Hepatic stellate cell (primary cell): ENCODE data around the gene RIC8B.

Source experiments
- DNase-seq: peaks from one replicate; pipeline ENCODE4 v3.0.0; 2011; ENCODE audit warnings: low spot score

Gene RIC8B

DNA sequence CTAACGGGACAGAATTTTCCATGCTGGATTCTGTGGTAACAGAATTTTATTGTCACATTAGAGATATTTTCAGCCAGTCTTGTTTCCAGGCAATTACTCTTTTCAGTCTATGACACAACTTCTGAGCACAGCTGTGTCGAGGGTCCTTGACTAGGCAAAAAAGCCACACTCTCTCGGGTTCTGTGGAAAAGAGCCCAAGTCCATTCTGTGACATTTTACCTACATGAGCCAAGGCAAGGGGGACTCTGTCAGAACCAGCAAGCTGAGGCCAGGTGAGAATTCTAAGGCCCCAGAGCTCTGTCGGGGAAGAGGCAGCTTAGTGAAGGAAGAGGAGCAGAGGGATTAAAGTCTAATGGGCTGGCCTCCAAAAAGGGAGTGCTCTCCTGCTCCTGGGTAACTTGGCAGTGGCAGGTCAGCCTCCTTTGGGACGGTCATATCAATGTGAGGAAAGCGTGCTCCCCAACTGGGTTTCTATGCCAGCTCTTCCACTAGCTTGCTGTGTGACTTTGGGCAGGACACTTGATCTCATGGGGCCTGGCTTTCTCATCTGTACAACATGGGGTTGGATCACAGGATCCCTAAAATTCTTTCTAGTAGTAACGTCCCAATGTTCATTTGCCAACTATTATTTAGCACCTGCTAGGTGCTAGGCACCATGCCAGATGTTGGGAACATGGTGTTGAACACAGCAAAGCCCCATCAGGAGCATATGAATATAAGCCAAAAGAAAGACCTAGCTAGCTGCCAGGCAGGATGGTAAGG, 16.0 kb upstream of the RIC8B start:
- DNase-seq, result no peak

GRCh38 chr12:106759526-106760183, 14.8 kb upstream of the RIC8B start:
- no peak for DNase-seq

DNA sequence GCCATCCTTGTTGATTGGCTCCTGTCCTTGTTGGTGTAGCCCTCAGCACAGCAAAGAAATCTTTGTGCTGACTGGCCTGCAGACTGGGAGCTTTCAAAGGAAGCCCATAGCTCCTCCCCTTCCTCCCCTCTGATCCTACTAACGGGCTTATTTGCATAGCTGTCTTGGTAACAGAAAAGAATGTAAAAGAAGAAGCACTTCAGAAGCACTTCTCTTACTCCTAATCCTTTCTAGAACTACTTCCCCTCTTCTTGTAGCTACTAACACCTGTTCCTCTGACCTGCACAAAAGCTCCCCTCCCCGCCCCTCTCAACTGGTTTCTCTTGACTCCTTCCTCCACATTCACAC, 14.3 kb upstream of the RIC8B start:
- DNase-seq, result peak; percentile 19

DNA sequence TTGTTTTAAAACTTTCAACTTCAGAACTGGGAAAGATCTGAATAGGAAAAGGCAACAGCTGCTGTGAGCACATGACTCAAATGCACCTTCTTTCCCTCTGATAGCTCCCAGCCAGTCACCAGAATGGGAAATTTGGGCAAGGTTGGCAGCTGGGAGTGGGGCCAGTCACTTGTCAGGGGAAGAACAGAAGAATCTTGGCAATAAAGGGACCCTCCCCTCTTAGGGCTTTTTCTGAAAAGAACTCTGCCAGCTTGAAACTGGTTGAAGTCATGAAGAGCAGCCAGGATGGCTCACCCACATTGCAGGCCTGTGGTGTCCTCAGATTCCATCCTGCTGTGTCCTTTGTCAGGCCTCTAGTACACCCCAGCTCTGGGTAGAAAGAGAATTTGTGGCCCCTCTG, 10.3 kb upstream of the RIC8B start:
- DNase-seq, result no peak

GRCh38 chr12:106764738-106765137, 9.7 kb upstream of the RIC8B start:
- DNase-seq, result no peak

GRCh38 chr12:106766393-106766826, 8.1 kb upstream of the RIC8B start:
- DNase-seq, result no peak

GRCh38 chr12:106767206-106767605, 7.3 kb upstream of the RIC8B start:
- DNase-seq, result no peak

DNA sequence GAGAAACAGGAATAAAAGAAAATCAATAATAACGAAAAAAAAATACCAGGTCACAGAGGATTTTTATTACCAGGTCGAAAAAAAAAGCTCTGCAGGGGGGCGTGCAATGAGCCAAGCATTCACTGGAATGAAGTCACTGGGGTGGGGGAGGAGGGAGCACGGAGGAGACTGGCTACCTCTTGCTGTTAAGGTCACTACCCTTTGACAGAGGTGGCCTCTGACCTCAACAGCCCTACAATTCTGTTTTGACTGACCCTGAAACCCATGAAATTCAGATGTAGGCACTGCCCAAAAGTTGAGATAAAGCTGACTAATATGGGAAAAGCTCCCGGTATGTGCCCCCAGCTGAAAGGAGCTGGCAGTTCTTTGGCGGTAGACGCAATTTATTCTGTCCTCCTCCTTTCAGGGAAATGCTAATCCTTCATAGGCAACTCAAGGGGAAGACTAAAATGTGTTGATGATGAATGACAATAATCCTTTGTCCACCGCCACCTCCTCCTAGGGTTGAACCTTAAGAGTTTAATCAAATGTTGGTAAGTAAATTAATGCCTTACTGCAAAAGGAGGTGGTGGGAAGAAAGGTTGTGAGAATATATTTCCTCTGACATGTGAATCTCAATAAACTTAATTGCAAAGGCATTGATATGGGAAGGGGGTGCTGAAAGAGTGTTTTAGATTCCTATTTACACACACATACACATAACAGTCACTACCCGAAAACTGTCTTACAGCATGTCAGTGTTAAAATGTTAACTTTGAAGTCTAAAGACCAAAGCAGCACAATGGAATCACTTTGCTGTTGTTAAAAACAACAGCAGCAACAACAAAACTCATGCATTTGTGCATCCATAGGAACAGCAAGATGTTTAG, 6.3 kb upstream of the RIC8B start:
- no peak for DNase-seq

DNA sequence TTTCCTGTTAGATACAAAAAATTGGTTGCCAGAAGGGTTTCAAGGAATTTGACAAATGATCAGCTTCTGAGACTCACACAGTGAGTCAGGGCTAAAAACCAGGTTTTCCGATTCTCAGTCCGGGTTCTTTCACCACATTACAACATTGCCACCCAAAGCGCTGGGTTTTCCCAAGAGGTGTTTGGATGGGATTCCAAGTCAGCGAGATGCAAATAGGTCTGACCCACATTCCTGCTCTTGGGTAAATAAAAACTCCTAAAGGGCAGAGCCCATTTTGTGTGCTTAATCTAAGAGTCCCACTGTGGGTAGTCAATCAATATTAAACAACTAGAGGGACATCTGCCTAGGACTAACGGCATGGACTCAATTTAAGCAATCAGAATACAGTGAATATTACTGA, 5.4 kb upstream of the RIC8B start:
- DNase-seq, result no peak

GRCh38 chr12:106769546-106769945, 4.9 kb upstream of the RIC8B start:
- DNase-seq, result no peak

- no peak for DNase-seq
These were observed 3.1 kb upstream of the RIC8B start for GRCh38 chr12:106771425-106771824.

- DNase-seq, result no peak
These were observed 1.0 kb upstream of the RIC8B start for GRCh38 chr12:106773286-106774004.

DNA sequence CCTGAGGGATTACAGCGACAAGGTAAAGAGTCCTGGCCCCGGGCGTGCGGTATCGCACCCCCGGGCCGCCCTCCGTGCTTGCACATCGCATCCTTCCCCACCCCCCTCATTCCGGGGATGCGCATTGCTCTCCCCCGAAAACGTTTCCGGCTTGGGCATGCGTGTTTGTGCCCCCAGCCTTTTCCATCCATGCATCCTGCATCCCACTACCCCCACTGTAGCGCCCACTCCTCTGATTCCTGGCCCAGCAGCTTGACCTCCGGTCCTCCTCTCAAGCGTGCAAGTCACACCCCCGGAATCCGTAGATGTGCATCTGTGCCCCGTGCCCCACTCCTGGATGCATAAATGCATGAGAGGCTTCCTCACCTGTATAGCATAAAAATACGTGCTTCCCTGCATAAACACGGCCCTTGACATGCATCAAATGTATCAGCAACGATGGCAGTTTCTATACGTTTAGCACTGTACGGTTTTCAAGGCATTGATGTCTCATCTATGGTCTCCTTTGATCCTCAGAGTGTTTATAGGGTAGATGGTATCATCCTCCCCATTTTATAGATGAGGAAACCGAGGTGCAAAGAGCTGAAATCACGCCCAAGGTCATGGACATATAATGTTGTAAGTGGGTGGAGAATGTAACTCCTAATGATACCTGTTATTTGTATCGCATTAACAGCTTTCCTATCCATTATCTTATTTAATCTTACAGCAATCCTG, 484 bp downstream of the RIC8B start:
- DNase-seq, result peak; percentile 26

GRCh38 chr12:106776897-106777296, 2.4 kb downstream of the RIC8B start:
- no peak for DNase-seq

DNA sequence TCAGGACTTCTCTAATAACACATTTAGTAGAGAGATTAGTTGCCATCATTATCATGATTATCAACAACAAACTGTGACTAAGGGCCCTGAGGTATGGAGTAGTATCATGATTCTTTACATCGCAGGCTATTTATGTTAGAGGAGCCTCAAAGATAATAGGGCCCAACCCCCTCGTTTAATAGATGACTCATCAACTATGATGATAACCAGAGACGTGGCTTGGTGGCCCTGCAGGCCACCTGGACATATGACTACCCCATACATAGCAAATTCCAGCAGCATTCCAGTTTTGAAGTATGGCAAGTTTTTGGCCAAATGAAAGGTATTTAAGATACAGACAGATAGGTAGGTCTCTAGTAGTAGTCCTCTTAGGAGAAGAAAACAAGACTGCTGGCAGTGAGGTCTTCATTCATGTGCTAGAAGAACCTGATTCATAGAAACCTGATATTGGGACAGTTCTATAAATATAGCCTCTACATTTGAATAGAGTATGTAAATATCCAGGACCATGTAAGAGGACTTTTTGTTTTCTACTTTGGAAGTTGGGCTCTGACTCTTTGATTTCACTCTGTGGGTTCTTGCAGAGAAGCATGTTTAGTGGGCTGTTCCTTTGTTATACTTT, 5.6 kb downstream of the RIC8B start:
- DNase-seq, result peak; percentile 34

- no peak for DNase-seq
These were observed 8.1 kb downstream of the RIC8B start for GRCh38 chr12:106782619-106783018.

DNA sequence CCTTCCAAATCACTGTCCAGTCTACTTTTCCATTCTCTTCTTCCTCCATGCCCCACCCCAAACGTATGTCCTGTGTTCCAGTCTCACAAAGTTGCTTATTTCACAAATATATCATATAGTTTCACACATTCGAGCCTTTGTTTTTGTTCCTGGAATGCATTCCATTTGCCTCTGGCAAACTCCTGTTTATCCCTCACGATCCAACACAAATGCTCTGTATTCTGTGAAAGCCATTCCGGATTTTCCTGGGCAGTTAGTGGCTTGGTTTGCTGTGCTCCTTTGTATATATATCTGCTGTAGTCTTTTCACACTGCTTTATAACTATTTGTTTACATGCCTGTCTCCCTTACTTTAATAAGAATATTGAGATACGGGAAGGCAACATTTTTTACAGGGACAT, 9.0 kb downstream of the RIC8B start:
- no peak for DNase-seq

DNA sequence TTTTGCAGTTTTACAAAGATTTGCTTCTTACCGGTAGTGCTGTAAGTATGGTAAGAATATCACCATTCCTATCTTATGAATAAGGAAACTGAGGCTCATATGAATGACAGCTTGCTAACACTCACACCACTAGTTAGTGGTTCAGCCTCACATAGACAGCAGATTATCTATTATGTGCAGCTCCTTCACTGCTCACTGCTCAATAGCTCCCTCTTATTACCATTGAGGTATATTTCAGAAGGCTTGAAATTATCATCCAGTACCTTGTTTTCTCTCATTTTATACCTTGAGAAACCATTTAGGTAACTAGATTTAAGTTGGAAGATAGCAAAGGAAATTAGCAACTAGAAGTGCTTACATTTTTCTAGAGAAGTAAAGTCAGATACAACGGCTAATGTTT, 15.5 kb downstream of the RIC8B start:
- no peak for DNase-seq

DNA sequence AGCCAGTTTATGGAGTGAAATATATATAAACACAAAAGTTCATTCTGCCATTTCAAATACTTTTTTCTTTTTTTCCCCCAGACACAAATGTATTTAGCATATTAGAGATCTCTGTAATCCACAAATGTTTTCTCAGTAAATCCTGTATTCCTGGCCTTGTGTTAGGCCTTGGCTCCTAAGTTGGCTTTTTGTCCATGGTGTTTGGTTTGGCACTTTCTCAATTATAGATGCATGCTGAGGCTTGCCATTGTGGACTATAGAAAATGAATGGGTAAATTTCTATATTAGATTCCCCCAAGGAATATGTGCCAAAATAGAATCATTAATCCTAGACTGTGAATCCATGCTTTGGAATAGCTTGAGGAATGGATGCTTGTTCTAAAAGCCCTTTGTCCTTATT, 17.0 kb downstream of the RIC8B start:
- DNase-seq, result no peak

DNA sequence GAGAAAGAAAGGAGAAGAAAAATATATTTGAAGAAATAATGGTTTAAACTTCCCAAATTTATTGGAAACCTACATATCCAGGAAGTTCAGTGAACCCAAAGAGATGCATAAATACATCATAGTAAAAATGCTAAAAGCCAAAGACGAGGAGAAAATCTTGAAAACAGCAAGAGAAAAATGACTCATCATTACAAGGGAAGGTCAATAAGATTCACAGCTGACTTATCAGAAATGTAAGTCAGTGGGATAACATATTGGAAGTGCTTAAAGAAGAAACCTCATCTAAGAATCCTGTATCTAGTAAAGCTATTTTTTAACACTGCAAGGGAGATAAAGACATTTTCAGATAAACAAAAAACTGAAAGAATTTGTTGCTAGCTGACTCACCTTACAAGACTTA, 19.9 kb downstream of the RIC8B start:
- DNase-seq, result no peak

- DNase-seq, result no peak
These were observed 26.8 kb downstream of the RIC8B start for GRCh38 chr12:106801167-106801708.
